ENCODE measurements around the gene IL32. TPM values are rescaled to one million over a fixed set of nuclear protein-coding genes. Genes with fewer than 3 reads are reported as not detected.

Gene IL32
- total RNA-seq, 1 donor from 2014 or later, result 1.4 TPM

- no peak overlapping the region for H3K4me3 Mint-ChIP-seq
- Histone ChIP-seq H3K36me3 (no peaks in the 10 kb centered on the region), H2AFZ (replicated peaks) (no peak overlapping the region), H4K20me1 (ENCODE audit: low read depth) (no peaks in the 10 kb centered on the region), H3K4me2 (no peak overlapping the region), H3K4me3 (no peak overlapping the region), H3K27ac (no peak overlapping the region), H3K79me2 (ENCODE audit: low read depth) (peaks cover 5% of the 10 kb centered on the region), H3F3A (ENCODE audit: low read depth) (peaks cover 12% of the 10 kb centered on the region), H3K4me1 (peaks cover 6% of the 10 kb centered on the region), H3K27me3 (no peaks in the 10 kb centered on the region), H3K9me3 (ENCODE audit: low read depth) (no peaks in the 10 kb centered on the region), H3K9ac (no peak overlapping the region)
- no peaks in the 10 kb centered on the region for H3K36me3 Mint-ChIP-seq
- DNase-seq (ENCODE audit: low spot score), result no peak
- TF ChIP-seq EZH2phosphoT487 (IDR thresholded peaks at IDR 0.05) (no peak), EZH2 (IDR thresholded peaks at IDR 0.05) (no peak)
- TF ChIP-seq, protein P1, sequence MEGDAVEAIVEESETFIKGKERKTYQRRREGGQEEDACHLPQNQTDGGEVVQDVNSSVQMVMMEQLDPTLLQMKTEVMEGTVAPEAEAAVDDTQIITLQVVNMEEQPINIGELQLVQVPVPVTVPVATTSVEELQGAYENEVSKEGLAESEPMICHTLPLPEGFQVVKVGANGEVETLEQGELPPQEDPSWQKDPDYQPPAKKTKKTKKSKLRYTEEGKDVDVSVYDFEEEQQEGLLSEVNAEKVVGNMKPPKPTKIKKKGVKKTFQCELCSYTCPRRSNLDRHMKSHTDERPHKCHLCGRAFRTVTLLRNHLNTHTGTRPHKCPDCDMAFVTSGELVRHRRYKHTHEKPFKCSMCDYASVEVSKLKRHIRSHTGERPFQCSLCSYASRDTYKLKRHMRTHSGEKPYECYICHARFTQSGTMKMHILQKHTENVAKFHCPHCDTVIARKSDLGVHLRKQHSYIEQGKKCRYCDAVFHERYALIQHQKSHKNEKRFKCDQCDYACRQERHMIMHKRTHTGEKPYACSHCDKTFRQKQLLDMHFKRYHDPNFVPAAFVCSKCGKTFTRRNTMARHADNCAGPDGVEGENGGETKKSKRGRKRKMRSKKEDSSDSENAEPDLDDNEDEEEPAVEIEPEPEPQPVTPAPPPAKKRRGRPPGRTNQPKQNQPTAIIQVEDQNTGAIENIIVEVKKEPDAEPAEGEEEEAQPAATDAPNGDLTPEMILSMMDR (IDR thresholded peaks at IDR 0.05), result no peak
- peaks cover 12% of the 10 kb centered on the region for H3K27me3 Mint-ChIP-seq (ENCODE audit: insufficient read depth, low read depth)
- peak overlapping the region; percentile 97 for H3K27ac Mint-ChIP-seq
- H3K4me1 Mint-ChIP-seq, result peaks cover 31% of the 10 kb centered on the region
- no peaks in the 10 kb centered on the region for H3K9me3 Mint-ChIP-seq
These were observed 23.7 kb downstream of the IL32 start for GRCh38 chr16:3088925-3089716.

GRCh38 chr16:3089717-3090592 is 24.5 kb downstream of the IL32 start:
- no peak overlapping the region for H2AFZ ChIP-seq (replicated peaks)
- peaks cover 12% of the 10 kb centered on the region for H3F3A ChIP-seq (ENCODE audit: low read depth)
- no peaks in the 10 kb centered on the region for H3K27me3 ChIP-seq
- no peaks in the 10 kb centered on the region for H3K36me3 Mint-ChIP-seq
- H3K9ac ChIP-seq, result no peak overlapping the region
- H3K79me2 ChIP-seq (ENCODE audit: low read depth), result peaks cover 9% of the 10 kb centered on the region
- H4K20me1 ChIP-seq (ENCODE audit: low read depth), result no peaks in the 10 kb centered on the region
- no peaks in the 10 kb centered on the region for H3K36me3 ChIP-seq
- H3K27ac Mint-ChIP-seq, result no peak overlapping the region
- H3K4me1 ChIP-seq, result peaks cover 6% of the 10 kb centered on the region
- peaks cover 16% of the 10 kb centered on the region for H3K27me3 Mint-ChIP-seq (ENCODE audit: insufficient read depth, low read depth)
- no peak overlapping the region for H3K4me3 Mint-ChIP-seq
- no peak overlapping the region for H3K4me3 ChIP-seq
- peaks cover 30% of the 10 kb centered on the region for H3K4me1 Mint-ChIP-seq
- H3K27ac ChIP-seq, result no peak overlapping the region
- TF ChIP-seq, protein P1 (IDR thresholded peaks at IDR 0.05), result no peak
- TF ChIP-seq EZH2 (IDR thresholded peaks at IDR 0.05) (no peak), EZH2phosphoT487 (IDR thresholded peaks at IDR 0.05) (no peak)
- no peaks in the 10 kb centered on the region for H3K9me3 Mint-ChIP-seq
- no peaks in the 10 kb centered on the region for H3K9me3 ChIP-seq (ENCODE audit: low read depth)
- no peak for DNase-seq (ENCODE audit: low spot score)
- H3K4me2 ChIP-seq, result no peak overlapping the region

DNA sequence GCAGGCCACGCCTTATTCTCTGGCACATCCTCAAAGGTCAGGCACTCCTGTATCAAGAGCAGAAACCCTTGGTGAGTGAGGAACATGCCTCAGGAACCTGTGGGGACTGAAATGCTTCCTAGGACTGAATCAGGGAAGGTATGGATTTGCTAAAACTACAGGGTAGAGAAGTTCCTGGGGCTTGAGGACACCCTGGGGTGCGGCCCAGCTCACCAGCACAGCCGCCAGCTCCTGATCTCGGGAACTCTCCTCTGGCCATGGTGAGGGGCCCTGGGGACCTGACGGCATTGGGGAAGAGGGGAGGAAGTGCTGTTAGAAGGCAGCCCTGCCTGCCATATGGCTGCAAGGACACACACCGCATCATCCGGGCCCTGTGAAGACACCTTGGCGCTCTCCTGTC is 26.1 kb downstream of the IL32 start:
- H3K27me3 ChIP-seq, result no peaks in the 10 kb centered on the region
- no peak for DNase-seq (ENCODE audit: low spot score)
- no peaks in the 10 kb centered on the region for H3K9me3 ChIP-seq (ENCODE audit: low read depth)
- Mint-ChIP-seq H3K27ac (no peak overlapping the region), H3K36me3 (no peaks in the 10 kb centered on the region), H3K4me1 (peaks cover 27% of the 10 kb centered on the region), H3K27me3 (ENCODE audit: insufficient read depth, low read depth) (peaks cover 13% of the 10 kb centered on the region), H3K9me3 (no peaks in the 10 kb centered on the region), H3K4me3 (peak overlapping the region; percentile 18)
- no peak overlapping the region for H3K27ac ChIP-seq
- H2AFZ ChIP-seq (replicated peaks), result no peak overlapping the region
- no peak for TF ChIP-seq EZH2 (IDR thresholded peaks at IDR 0.05)
- peaks cover 6% of the 10 kb centered on the region for H3K4me1 ChIP-seq
- H4K20me1 ChIP-seq (ENCODE audit: low read depth), result no peaks in the 10 kb centered on the region
- H3K9ac ChIP-seq, result no peak overlapping the region
- H3F3A ChIP-seq (ENCODE audit: low read depth), result peaks cover 16% of the 10 kb centered on the region
- no peak overlapping the region for H3K4me3 ChIP-seq
- no peaks in the 10 kb centered on the region for H3K36me3 ChIP-seq
- peaks cover 18% of the 10 kb centered on the region for H3K79me2 ChIP-seq (ENCODE audit: low read depth)
- no peak overlapping the region for H3K4me2 ChIP-seq

All from neural progenitor cell (in vitro differentiated cells).